Activated T-cell treated with anti-CD3 and anti-CD28 coated beads for 1 hour (primary cell): ENCODE measurements around the gene CENPP.

ENCODE experiments used
- DNase-seq: peaks from one replicate; pipeline ENCODE4 v3.0.0-alpha.2; 2020; ENCODE audit warnings: low read depth

Gene CENPP

DNA sequence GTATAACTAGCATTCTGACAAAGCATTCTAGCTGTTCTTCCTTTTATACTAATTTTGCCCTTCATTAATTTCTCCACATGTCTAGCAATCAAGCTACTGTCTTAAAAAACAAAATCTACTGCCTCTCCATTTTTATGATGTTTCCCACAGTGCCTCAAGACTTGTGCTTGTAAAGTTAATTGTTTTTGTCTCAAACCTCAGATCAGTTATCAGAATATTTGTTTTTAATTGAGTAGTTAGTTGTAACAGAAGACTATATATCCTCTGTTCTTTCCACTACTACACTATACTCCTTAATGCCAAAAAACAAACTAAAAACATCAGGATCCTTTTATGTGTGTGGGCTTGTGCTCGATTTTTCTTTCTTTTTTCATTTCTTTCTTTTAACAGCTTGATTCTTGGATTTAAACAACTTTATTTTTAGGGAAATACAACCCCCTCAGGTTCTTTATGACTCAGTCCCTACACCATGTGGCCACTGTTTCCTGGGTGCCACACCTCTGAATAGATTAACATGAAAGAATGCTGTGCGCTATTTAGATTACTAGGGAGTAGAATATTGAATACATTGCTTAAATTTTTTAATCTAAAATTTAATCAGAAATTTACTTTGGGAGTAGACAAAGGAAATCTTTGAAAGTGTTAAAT lies 155.4 kb downstream of the CENPP start:
- DNase-seq: no peak

DNA sequence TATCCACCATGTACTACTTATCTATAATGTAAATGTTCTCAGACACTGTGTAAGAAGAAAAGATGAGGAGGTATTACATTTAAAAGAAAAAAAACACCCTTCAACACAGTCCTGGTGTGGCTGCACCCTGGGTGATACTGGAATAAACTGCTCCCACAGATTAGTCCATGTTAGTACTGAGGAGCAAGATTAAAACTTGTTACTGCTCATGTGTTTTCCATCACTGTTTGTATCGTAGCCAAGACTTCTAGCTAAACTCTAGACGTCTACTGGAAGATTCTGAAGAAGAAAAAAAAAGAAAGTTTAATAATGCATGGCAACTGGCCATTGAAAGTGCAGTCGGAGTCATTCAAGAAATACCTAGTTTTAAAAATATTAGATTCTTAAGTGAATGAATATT lies 156.6 kb downstream of the CENPP start, which contains the start of gene ASPN:
TSS of gene ASPN (minus strand) at position 178 of the 400 bp plus-strand sequence.
- DNase-seq: no peak

- DNase-seq: no peak
Observed at GRCh38 chr9:92482805-92483204, 157.1 kb downstream of the CENPP start.

DNA sequence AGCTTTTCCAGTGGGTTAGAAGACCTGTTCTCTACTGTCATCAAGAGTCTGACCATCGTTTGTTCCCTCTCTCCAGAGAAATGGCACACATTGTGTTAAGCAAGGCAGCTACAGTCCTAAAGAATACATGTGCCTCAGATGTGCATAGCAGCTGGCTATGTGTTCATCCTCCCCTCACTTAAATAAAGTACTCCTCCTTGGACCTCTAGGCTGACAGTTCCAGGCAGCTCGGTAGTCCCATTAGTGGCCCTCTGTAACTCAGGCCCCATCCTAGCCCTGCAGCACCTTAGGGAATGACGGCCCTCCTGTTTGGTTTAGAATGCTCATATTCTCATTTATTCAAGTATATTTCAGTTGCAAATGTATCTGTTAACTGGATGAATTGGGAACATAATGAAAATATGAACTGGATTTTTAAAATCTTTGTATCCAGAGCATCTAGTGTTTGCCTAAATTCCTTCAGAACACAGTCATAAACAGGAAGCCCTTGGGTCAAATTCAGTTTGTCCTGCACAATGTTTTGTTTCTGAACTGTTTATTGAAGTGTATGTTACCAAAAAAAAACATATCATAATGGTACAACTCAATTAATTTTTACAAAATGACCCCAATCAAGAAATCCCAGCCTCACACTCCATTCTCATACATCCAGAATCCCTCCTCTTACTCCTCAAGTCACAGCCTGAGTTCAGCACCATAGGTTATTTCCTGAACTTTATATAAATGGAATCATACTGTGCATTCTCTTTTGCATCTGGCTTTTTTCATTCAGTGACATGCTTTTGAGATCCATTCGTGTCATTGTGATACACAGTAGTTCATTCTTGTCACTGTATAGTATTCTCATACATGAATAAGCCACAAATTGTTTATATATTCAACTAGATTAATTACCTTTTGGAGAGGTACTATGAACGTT lies 158.1 kb downstream of the CENPP start:
- DNase-seq: no peak

DNA sequence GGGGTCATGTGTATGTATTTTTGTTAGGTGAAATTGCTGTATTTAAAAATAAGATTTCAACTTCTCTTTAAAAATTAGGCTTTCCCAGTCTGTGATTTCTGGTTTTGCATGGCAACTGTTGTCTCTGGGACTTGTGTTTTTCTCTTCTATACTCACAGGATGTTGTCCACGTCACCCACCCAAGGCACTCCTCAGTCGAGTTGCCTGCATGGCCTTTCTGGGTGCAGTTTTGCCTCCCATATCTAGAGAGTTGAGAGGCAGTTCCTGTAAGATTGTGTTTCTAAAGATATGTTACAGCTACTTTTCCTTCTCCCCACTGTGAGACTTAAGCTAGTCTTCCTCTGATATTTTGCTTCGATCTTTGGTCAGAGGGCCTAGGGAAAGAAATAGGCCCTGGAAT lies 158.8 kb downstream of the CENPP start:
- no peak for DNase-seq

GRCh38 chr9:92486371-92486770 lies 160.6 kb downstream of the CENPP start:
- DNase-seq: no peak

GRCh38 chr9:92488681-92489550 lies 163.2 kb downstream of the CENPP start:
- DNase-seq: no peak

GRCh38 chr9:92492781-92493401 lies 167.1 kb downstream of the CENPP start:
- DNase-seq: no peak

DNA sequence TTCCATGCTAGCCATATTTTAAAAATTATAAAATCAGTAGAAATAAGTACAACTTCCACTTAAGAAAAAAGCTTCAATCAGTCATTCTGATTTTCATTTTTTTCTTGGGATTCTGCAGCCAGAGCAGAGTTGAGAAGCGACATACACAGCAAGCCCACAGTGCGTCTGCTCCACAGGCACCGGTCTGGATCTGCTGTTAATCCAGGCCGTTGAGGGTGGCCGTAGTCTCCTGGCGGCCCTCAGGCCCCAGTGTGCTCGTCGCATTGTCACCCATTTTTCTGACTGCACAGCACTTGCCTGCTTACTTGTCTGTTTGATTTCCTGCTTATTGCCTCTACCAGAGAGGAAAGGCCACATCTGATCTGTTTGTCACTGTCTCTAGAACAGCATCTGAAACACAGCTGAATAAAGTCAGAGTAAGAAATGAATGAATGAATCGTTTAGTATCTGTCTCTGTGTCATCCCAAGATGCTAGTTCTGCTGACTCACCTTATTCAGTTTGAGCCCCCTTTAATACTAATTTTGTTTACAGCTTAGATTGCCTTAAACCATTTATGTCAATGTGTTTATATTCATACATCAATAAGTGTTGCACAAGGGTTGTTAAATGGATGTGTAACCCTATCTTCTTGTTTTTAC lies 168.1 kb downstream of the CENPP start:
- DNase-seq: no peak

GRCh38 chr9:92494856-92495255 lies 169.1 kb downstream of the CENPP start:
- DNase-seq: no peak

GRCh38 chr9:92496396-92497176 lies 170.8 kb downstream of the CENPP start:
- no peak for DNase-seq

DNA sequence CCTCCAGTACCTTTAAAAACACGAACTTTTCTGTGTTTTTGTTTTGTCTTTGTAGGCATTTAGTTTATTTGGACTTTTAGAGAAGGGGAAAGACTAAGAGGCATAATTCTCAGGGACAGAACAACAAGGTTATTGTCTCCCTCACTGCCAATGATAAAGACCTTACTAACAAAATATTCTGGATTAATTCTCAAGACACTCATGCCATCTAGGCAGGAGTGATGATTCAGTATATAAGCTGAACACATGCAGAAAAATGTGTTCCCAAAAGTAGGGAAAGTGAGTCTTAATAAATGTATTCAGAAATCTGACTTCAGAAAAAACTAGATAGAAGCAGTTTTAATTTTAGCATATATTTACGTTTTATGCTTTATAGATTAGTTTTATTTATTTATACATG lies 173.9 kb downstream of the CENPP start:
- no peak for DNase-seq

DNA sequence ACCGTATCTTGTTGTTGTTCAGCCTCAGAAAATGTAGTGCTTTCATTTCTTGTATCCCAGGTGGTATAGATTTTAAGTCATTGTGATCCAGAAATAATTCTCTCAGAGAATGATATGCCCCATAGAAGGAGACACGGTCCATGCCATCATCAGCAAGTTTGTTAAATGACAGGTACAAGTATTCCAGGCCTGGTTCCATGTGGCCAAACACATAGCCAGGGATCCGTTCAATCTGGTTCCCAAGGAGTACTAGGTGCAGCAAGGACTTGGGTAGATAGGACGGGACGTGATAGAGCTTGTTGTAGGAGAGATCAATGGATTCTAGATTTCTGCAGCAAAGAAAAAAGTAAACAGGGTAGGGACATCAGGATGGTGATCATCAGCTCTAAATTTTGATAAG lies 175.0 kb downstream of the CENPP start:
- no peak for DNase-seq

DNA sequence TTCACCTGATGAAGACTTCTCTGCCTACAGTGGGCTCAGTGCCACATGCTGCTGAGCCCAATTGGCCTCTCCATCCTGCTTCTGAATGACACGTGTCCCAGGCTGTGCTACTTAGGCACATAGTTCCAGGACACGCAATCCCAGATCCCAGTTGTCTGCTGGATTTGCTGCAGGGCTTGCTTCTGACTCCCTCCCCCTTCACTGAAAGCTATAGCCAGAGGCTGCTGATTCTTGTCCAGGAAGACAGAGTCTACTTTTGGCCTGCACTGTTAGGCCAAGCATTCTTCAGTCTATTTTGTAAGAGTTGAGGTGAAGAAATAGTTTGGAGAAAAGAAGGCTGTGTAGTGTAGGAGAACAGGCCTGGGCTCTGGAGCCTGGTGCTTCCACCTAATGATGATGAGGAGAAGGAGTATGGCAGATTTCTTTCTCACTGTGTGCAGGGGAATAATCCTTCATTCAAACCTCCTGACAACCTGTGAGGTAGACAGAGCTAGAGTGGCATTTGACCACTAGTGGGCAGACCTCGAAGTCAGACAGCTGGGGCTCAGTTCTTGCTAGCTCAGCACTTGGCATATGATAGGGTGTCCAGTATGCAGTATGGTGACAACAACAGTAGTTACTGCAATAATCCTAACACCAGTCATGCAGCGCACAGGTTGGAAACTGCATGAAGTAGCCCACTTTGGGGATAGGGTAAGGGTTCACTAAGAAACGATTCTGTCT lies 176.1 kb downstream of the CENPP start:
- no peak for DNase-seq

- DNase-seq: no peak
Observed at GRCh38 chr9:92503156-92503555, 177.4 kb downstream of the CENPP start.

DNA sequence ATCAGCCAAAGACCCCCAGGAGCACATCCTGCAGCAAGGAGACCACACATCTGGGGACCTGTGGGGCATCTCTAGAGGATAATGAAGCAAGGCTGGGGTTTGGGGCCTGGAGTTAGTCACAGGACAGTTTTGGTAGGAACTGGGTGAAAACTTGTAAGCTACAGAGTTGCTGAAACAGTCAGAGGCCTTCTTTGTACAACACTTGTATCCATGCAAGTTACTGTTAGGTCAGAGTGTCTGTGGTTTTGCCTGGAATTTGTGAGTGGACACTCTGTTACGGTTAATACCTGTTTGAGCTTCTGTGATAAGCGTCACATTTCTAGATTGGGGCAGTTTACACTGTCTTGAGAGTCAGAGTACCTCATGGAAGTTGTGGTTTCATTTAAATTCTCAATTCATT lies 179.1 kb downstream of the CENPP start:
- no peak for DNase-seq

- no peak for DNase-seq
Observed at GRCh38 chr9:92506184-92506857, 180.6 kb downstream of the CENPP start.

DNA sequence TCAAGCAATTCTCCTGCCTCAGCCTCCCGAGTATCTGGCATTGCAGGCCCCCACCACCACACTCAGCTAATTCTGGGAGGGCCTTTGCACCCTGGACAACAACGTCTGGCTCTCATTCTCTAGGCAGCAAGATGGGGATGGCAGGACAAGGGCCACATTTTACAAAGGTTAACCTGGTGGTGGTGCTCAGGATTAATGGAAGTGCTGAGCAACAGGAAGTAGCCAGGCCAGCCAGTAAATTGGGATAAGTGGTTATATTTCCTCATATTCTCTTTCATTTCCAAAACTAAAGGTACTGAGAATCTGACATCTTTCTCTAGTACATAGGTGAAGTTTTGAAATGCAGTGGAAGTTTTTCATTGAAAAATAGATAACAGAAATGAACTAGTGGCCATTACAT lies 181.3 kb downstream of the CENPP start:
- DNase-seq: no peak

DNA sequence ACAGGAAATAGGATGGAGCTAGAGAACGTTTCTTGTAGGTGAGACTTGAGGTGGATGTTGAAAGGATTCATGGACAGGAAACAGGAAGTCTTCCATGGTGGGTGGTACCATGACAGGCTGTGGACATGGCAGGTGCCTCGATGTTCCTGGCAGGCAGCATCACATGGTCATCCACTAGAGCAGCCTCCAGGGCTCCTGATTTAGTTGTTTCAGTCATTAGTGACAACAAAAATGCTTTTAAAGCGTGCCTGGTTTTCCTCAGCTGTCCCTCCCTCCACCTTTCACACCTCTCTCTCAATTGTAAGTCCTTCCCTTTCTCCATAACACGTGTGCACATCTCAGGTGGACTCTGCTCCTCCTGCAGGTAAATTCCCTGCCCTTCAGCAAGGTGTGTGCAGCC lies 181.7 kb downstream of the CENPP start:
- no peak for DNase-seq
